Neural cell (in vitro differentiated cells): ENCODE data around the gene ST3GAL4. TPM values are rescaled to one million over a fixed set of nuclear protein-coding genes. Genes with fewer than 3 reads are reported as not detected.
A peak's percentile ranks its signal among the peaks of the same experiment; 100 is the strongest.

Experiments used
- H2AFZ ChIP-seq: fragments of 200-600, 300-800 bp; sonication (generic), shearing (Covaris generic); 2 replicates; pipeline ENCODE4 v1.6.0; 2014; ENCODE audit warnings: low read depth, mild to moderate bottlenecking, antibody characterized with exemption, low read length, moderate library complexity
- H3F3A ChIP-seq: fragments of 200-600 bp; shearing (Covaris generic); 2 replicates; pipeline ENCODE4 v1.6.1; 2016; ENCODE audit warnings: mild to moderate bottlenecking, moderate library complexity, mixed read lengths, antibody characterized with exemption, low read length; ENCODE audit not compliant: insufficient read depth, poor library complexity, severe bottlenecking
- H3K27ac ChIP-seq: fragments of 200-600, 300-800 bp; sonication (generic), shearing (Covaris generic); 2 replicates; pipeline ENCODE4 v1.5.1; 2014; ENCODE audit warnings: mild to moderate bottlenecking, low read length, moderate library complexity
- H3K27me3 ChIP-seq: fragments of 300-800, 200-600 bp; sonication (generic), shearing (Covaris generic); 2 replicates; pipeline ENCODE4 v1.6.0; 2014; ENCODE audit warnings: mild to moderate bottlenecking, low read depth, low read length, moderate library complexity; ENCODE audit not compliant: insufficient read depth
- H3K36me3 ChIP-seq: fragments of 300-800, 200-600 bp; sonication (generic), shearing (Covaris generic); 2 replicates; pipeline ENCODE4 v1.5.1; 2014; ENCODE audit warnings: mild to moderate bottlenecking, antibody characterized with exemption, low read length, moderate library complexity; ENCODE audit not compliant: insufficient read depth
- H3K4me2 ChIP-seq: fragments of 300-800, 200-600 bp; sonication (generic), shearing (Covaris generic); 2 replicates; pipeline ENCODE4 v1.6.0; 2014; ENCODE audit warnings: mild to moderate bottlenecking, low read length
- H3K4me3 ChIP-seq: fragments of 300-800, 200-600 bp; sonication (generic), shearing (Covaris generic); 2 replicates; pipeline ENCODE4 v1.5.1; 2014; ENCODE audit warnings: mild to moderate bottlenecking, low read length, moderate library complexity
- H3K79me2 ChIP-seq: fragments of 200-600 bp; shearing (Covaris generic); replicated peaks from 2 replicates; pipeline ENCODE4 v1.6.0; 2014; ENCODE audit warnings: mild to moderate bottlenecking, low read length, moderate library complexity; ENCODE audit not compliant: insufficient read depth
- H3K9ac ChIP-seq: fragments of 300-800, 200-600 bp; sonication (generic), shearing (Covaris generic); 2 replicates; pipeline ENCODE4 v1.6.1; 2016; ENCODE audit warnings: mild to moderate bottlenecking, low read length, mixed read lengths
- H3K9me2 ChIP-seq: fragments of 200-600 bp; shearing (Covaris generic); 2 replicates; pipeline ENCODE4 v1.6.1; 2016; ENCODE audit warnings: mild to moderate bottlenecking, low read length, mixed read lengths; ENCODE audit not compliant: insufficient read depth
- H3K9me3 ChIP-seq: fragments of 200-600, 300-800 bp; sonication (generic), shearing (Covaris generic); 2 replicates; pipeline ENCODE4 v1.6.1; 2016; ENCODE audit warnings: mild to moderate bottlenecking, mixed run types, low read length, moderate library complexity, mixed read lengths
- H4K20me1 ChIP-seq: fragments of 200-600 bp; shearing (Covaris generic); 2 replicates; pipeline ENCODE4 v1.6.1; 2016; ENCODE audit warnings: mild to moderate bottlenecking, mixed run types; ENCODE audit not compliant: insufficient read depth
- EP300 ChIP-seq: fragments of 450-650 bp; conservative IDR thresholded peaks from 2 replicates; pipeline ENCODE4 v1.6.1; 2014; ENCODE audit warnings: antibody characterized with exemption, mild to moderate bottlenecking, moderate library complexity; ENCODE audit not compliant: poor library complexity, severe bottlenecking
- EZH2 ChIP-seq: fragments of 200-600, 300-800 bp; shearing (Covaris generic), sonication (generic); IDR thresholded peaks from 2 replicates; pipeline ENCODE4 v1.6.1; 2014; ENCODE audit warnings: antibody characterized with exemption, low read length, borderline replicate concordance, mild to moderate bottlenecking; ENCODE audit not compliant: insufficient read depth, poor library complexity, severe bottlenecking
- MXI1 ChIP-seq: fragments of 450-650 bp; conservative IDR thresholded peaks from 2 replicates; pipeline ENCODE4 v1.6.1; 2014; ENCODE audit warnings: antibody characterized with exemption, mild to moderate bottlenecking; ENCODE audit not compliant: poor library complexity, severe bottlenecking
- POLR2AphosphoS5 ChIP-seq: IDR thresholded peaks from 2 replicates; pipeline ENCODE4 v1.6.1; 2012
- RAD21 ChIP-seq: fragments of 450-650 bp; conservative IDR thresholded peaks from 2 replicates; pipeline ENCODE4 v1.6.1; 2014; ENCODE audit warnings: antibody characterized with exemption, mild to moderate bottlenecking, moderate library complexity
- SMC3 ChIP-seq: fragments of 450-650 bp; conservative IDR thresholded peaks from 2 replicates; pipeline ENCODE4 v1.6.1; 2014; ENCODE audit warnings: antibody characterized with exemption, mild to moderate bottlenecking, moderate library complexity; ENCODE audit not compliant: poor library complexity
- TAF1 ChIP-seq: IDR thresholded peaks from 2 replicates; pipeline ENCODE4 v1.6.1; 2012; ENCODE audit warnings: low read depth
- polyA minus RNA-seq: library from RNA; depleted of rRNA, polyadenylated mRNA; stranded (reverse); fragments of >200 nt; gene quantifications from 2 replicates; pipeline ENCODE4 v1.2.3, GENCODE V29; 2014
- polyA plus RNA-seq: library from polyadenylated mRNA; depleted of rRNA; stranded (reverse); fragments of >200 nt; gene quantifications from 2 replicates; pipeline ENCODE4 v1.2.3, GENCODE V29; 2014
- TF ChIP-seq, protein P1 (sequence below): IDR thresholded peaks from 2 replicates; pipeline ENCODE4 v1.6.1; 2012; ENCODE audit warnings: borderline replicate concordance
- TF ChIP-seq, protein P2 (sequence below): fragments of 450-650 bp; IDR thresholded peaks from 2 replicates; pipeline ENCODE4 v1.5.1; 2014; ENCODE audit warnings: antibody characterized with exemption, mild to moderate bottlenecking, moderate library complexity; ENCODE audit not compliant: poor library complexity, severe bottlenecking

Gene ST3GAL4
- polyA plus RNA-seq (46.1 TPM in 2 replicates), polyA minus RNA-seq (21.9 and 26.3 TPM in 2 replicates)

DNA sequence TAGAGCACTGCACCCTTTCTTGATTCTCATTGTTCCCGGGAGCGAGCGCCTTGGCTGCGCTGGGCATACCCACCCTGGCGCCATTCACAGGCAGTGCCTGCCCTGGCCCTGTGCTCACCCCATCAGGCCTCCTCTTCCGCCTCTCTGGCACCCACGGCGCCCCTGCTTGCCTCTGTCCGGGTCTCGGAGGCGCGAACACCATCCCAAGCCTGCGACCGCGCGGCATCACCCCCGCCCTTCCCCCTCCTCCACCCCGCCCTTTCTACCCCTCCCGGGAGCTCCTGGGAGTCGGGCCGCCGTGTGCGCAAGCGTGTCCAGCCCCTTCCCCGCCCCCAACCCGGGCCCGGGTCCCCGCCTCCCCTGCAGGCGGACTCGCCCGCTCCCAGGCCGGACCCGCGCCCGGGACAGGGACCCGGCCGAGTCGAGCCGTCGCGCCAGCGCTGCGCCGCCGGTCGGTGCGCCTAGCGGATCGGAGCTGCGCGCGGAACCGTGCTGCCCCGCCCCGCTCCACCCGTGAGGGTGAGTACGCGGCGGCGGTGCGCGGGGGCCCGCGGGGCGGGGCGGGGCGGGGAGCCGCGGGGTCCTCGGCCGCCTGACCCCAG is at the start of gene ST3GAL4:
ST3GAL4 (plus strand) TSS at position 363 of the 602 bp plus-strand sequence. CDS start 50,470 bp downstream, outside the sequence.
- TF ChIP-seq MXI1 (no peak), EP300 (no peak), POLR2AphosphoS5 (peak; percentile 89), TAF1 (no peak), SMC3 (peak; percentile 8), EZH2 (no peak), RAD21 (peak; percentile 25)
- TF ChIP-seq, protein P1, sequence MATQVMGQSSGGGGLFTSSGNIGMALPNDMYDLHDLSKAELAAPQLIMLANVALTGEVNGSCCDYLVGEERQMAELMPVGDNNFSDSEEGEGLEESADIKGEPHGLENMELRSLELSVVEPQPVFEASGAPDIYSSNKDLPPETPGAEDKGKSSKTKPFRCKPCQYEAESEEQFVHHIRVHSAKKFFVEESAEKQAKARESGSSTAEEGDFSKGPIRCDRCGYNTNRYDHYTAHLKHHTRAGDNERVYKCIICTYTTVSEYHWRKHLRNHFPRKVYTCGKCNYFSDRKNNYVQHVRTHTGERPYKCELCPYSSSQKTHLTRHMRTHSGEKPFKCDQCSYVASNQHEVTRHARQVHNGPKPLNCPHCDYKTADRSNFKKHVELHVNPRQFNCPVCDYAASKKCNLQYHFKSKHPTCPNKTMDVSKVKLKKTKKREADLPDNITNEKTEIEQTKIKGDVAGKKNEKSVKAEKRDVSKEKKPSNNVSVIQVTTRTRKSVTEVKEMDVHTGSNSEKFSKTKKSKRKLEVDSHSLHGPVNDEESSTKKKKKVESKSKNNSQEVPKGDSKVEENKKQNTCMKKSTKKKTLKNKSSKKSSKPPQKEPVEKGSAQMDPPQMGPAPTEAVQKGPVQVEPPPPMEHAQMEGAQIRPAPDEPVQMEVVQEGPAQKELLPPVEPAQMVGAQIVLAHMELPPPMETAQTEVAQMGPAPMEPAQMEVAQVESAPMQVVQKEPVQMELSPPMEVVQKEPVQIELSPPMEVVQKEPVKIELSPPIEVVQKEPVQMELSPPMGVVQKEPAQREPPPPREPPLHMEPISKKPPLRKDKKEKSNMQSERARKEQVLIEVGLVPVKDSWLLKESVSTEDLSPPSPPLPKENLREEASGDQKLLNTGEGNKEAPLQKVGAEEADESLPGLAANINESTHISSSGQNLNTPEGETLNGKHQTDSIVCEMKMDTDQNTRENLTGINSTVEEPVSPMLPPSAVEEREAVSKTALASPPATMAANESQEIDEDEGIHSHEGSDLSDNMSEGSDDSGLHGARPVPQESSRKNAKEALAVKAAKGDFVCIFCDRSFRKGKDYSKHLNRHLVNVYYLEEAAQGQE = peak; percentile 56
- TF ChIP-seq, protein P2, sequence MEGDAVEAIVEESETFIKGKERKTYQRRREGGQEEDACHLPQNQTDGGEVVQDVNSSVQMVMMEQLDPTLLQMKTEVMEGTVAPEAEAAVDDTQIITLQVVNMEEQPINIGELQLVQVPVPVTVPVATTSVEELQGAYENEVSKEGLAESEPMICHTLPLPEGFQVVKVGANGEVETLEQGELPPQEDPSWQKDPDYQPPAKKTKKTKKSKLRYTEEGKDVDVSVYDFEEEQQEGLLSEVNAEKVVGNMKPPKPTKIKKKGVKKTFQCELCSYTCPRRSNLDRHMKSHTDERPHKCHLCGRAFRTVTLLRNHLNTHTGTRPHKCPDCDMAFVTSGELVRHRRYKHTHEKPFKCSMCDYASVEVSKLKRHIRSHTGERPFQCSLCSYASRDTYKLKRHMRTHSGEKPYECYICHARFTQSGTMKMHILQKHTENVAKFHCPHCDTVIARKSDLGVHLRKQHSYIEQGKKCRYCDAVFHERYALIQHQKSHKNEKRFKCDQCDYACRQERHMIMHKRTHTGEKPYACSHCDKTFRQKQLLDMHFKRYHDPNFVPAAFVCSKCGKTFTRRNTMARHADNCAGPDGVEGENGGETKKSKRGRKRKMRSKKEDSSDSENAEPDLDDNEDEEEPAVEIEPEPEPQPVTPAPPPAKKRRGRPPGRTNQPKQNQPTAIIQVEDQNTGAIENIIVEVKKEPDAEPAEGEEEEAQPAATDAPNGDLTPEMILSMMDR = peak; percentile 14
- Histone ChIP-seq H3K36me3 (no peaks in the 10 kb centered on the region), H3K9ac (peak within 1 kb of the TSS; percentile 94), H4K20me1 (no peaks in the 10 kb centered on the region), H3K79me2 (peaks cover 10% of the 10 kb centered on the region), H3F3A (no peaks in the 10 kb centered on the region), H3K27me3 (no peaks in the 10 kb centered on the region), H3K27ac (peak within 1 kb of the TSS; percentile 70), H3K4me2 (peak within 1 kb of the TSS; percentile 88), H3K4me3 (peak within 1 kb of the TSS; percentile 94), H2AFZ (peak within 1 kb of the TSS; percentile 94), H3K9me2 (no peaks in the 10 kb centered on the region), H3K9me3 (no peaks in the 10 kb centered on the region)

GRCh38 chr11:126305699-126306098 is 49.8 kb upstream of the ST3GAL4 start:
- no peak for TF ChIP-seq EZH2
- TF ChIP-seq, protein P2 = no peak
- TF ChIP-seq RAD21 = no peak
- TF ChIP-seq, protein P1 = no peak
- TF ChIP-seq SMC3 = no peak
- TF ChIP-seq MXI1 = no peak
- TF ChIP-seq POLR2AphosphoS5 = no peak
- no peak for TF ChIP-seq EP300
- TF ChIP-seq TAF1 = no peak
- Histone ChIP-seq H3K9me3 (no peaks in the 10 kb centered on the region), H2AFZ (no peak overlapping the region), H3K79me2 (peaks cover 11% of the 10 kb centered on the region), H3K9me2 (no peaks in the 10 kb centered on the region), H3K27me3 (no peaks in the 10 kb centered on the region), H3K4me3 (no peak overlapping the region), H3F3A (no peaks in the 10 kb centered on the region), H3K27ac (no peak overlapping the region), H3K9ac (no peak overlapping the region), H3K36me3 (no peaks in the 10 kb centered on the region), H4K20me1 (no peaks in the 10 kb centered on the region), H3K4me2 (no peak overlapping the region)
